SK-N-MC (cell line): ENCODE measurements around the gene PAK1.

ENCODE experiments used
- EZH2 ChIP-seq: fragments of 200-600 bp; sonication (generic); IDR thresholded peaks from one replicate; pipeline ENCODE4 v1.6.1; 2017; ENCODE audit warnings: antibody characterized with exemption
- POLR2AphosphoS5 ChIP-seq: IDR thresholded peaks from 2 replicates; pipeline ENCODE4 v1.6.1; 2012; ENCODE audit warnings: mild to moderate bottlenecking, low read depth, low read length, borderline replicate concordance

- no peak for TF ChIP-seq POLR2AphosphoS5
- TF ChIP-seq EZH2, result no peak
Measured at GRCh38 chr11:77508019-77508418, 34.1 kb upstream of the PAK1 start.
